ENCODE measurements around the gene SPOCK1.
"Not testable (repeated sequence)": the region's sequence is repeated elsewhere in the genome, so short reads cannot be mapped to it uniquely, and the experiment has no call there.

Gene SPOCK1

DNA sequence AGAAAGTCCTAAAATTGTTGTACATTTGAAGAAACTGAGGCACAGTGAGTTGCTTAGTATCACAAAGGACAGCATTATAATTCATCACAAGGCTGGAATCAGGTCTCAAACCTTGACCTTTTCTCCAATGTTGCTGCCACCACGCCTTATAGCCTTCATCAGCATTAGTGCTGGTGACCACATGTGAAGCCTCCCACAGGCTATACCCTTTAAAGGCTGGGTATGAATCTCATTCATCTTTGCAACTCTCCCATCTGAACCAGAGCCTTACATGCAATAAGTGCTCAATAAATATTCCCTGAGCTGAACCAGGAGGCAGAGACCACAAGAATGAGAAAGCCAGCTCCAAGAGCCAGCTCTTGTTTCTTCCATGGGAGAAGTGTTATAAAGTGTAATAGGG is 104.7 kb downstream of the SPOCK1 start:
- no peak for DNase-seq (ENCODE audit: low read depth)

GRCh38 chr5:137393196-137393993 is 105.7 kb downstream of the SPOCK1 start:
- DNase-seq (ENCODE audit: low read depth) = no peak

GRCh38 chr5:137392261-137392660 is 106.9 kb downstream of the SPOCK1 start:
- no peak for DNase-seq (ENCODE audit: low read depth)

- DNase-seq (ENCODE audit: low read depth) = not testable (repeated sequence)
Observed at GRCh38 chr5:137391044-137391443, 108.1 kb downstream of the SPOCK1 start.

DNA sequence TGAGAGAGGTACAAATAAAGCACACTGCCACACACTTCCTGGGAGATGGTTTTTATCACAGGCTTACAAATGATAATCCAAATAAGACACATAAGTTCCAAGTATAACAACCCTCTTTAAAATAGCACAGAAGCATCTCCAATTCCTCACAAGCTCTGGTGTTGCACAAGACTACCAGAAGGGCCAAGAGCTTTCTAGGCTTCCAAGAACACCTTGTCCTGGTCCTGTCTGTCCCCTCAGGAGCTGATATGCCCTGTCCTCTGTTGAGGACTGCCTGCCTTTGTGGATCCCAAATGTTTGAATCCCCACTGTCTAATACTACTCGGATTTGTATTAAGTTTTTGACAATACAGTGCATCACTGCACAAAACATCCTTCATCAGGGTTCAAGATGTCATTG is 110.1 kb downstream of the SPOCK1 start:
- DNase-seq (ENCODE audit: low read depth) = no peak

DNA sequence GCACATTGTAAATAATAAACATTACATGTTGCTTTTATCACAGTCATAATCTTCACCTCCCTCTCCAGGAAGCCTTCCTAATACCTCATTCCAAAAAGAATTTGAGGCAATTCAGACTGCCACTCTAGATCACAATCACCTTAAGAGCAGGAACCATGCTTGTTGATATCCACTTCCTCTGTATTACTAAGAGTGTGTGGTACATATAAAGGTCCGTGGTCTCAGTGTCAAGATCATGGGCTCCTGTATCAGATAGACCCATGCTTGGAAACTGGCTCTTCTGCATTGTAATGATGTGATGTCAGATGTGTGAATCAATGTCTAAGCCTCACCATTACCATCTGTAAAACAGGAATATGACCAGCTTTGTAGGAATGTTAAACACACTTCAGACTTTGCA is 114.1 kb downstream of the SPOCK1 start:
- DNase-seq (ENCODE audit: low read depth) = no peak

- no peak for DNase-seq (ENCODE audit: low read depth)
Observed at GRCh38 chr5:137383909-137384308, 115.2 kb downstream of the SPOCK1 start.

DNA sequence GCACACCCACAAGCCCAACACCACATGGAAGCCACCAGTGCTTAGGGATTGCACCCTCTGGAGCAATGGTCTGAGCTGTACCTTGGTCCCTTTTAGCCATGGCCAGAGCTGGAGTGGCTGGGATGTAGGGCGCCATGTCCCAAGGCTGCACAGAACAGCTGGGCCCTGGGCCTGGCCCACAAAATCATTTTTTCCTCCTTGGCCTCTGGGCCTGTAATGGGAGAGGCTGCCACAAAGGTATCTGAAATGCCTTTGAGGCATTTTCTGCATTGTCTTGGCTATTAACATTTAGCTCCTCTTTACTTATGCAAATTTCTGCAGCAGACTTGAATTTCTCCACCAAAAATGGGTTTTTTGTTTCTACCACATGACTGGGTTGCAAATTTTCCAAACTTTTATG is 117.6 kb downstream of the SPOCK1 start:
- no peak for DNase-seq (ENCODE audit: low read depth)

GRCh38 chr5:137379555-137380286 is 119.4 kb downstream of the SPOCK1 start:
- DNase-seq (ENCODE audit: low read depth) = no peak

- DNase-seq (ENCODE audit: low read depth) = no peak
Observed at GRCh38 chr5:137375741-137376526, 123.2 kb downstream of the SPOCK1 start.

- no peak for DNase-seq (ENCODE audit: low read depth)
Observed at GRCh38 chr5:137374110-137374714, 124.9 kb downstream of the SPOCK1 start.

DNA sequence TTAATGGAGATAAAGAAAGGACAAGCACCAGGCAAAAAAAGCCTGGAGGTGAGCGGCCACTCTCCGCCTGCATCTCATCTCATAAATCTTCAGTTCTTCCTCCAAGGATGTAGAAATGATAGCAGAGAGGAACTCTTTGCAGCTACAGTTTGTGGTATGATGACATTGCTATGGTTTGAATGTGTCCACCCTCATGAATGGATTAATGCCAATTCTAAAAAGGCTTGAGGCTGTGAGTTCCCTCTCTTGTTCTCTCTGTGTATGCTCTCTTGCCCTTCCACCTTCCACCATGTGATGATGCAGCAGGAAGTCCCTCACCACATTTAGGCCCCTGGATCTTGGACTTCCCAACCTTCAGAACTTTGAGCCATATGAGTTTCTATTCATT is 126.4 kb downstream of the SPOCK1 start:
- no peak for DNase-seq (ENCODE audit: low read depth)

- DNase-seq (ENCODE audit: low read depth) = no peak
Observed at GRCh38 chr5:137372016-137372772, 126.9 kb downstream of the SPOCK1 start.

DNA sequence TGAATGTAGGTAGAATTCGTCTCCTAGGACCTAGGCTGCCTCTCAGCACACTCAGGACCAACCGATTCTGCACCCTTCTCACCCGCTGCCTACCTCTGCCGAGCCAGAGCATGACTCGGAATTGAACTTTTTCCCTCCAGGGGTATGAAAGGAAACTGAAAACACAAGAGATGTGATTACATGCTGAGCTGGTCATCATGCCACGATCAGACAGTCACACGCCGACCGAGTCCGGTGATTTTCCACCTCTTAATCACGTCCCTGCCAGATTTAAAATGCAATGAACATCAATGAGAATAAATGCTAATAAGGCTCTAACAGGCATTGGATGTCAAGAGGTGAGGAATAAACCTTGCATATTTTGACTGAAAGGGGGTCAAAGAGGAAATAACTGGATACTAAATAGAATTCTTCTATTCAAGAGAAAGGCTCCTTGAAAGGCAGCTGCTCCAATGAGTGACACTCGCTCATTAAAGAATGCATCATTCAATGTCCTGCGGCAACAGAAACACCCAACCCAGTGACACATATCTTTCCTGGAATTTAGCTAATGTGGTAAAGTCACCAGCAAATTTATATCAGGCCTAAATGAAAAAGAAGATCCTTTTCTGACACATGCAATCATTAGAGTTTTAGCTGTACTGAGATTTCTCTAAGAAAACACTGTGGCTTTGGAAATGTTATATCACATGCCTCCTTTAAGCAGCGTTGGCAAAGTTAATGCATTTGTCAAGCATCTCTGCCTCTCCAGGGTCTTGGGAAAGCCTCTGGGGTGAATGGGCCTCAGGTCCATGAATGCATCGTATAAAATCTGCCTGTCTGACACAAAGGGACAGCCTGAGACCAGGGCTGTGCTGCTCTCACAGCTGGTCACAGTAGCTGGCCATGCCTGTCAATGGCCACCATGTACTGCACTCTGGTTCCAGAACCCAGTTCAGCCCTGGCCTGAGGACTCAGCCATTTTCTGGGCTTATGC is 128.7 kb downstream of the SPOCK1 start:
- no peak for DNase-seq (ENCODE audit: low read depth)

DNA sequence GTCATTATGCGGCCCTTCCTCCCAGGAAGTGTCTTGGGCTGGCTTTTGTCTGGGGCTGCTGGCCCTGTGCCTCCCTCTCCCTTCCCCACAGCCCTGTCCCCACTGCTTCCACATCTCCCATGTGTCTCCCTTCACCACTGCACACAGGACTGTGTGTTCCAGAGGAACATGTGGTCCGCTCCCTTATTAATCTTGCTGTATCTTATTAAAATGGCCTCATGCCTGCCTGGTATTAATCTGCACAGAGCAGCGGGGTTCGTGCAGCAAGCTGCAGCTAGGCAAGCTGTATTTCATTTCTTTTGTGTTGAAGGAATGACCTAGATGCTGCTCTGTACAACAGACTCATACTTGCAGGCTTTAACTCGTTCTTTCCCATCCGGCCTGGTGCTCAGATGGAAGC is 130.5 kb downstream of the SPOCK1 start:
- no peak for DNase-seq (ENCODE audit: low read depth)

DNA sequence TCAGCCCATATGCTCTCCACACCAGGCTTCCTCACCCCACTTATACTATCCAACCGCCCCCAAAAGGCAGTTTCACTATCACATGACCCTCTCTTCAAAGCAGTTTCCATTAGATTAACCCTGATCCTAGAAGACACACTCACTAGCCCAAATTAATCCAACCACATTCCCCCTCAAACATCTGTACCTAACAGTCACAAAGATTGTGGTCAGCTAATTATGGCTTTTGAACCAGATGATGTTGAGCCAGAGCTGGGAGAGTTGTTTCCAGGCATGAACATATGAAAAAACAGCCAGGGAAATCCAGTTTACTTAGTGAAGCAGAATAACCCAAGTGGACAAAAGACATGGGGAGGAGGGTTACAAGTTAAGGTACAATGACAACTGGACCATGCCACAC is 131.2 kb downstream of the SPOCK1 start:
- no peak for DNase-seq (ENCODE audit: low read depth)

DNA sequence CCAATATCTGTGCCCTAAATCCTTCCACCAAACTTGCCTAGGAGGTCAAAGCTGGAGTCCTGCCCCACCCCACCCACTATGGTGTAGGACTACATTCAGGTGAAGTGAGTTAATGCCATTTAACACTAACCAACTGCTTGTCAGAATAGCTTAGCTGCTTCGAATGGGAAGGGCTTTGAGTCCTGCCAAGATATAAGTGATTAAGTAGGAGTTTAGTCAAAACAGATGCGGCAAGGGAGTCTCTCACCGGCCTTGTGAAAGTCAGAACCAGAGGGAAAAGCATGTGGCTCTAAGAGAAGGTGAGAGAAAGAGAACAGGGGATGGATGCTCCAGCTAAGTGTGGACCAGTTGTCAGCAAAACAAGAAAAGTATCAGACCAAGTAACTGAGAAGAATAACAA is 132.6 kb downstream of the SPOCK1 start:
- no peak for DNase-seq (ENCODE audit: low read depth)

- no peak for DNase-seq (ENCODE audit: low read depth)
Observed at GRCh38 chr5:137365126-137365865, 133.8 kb downstream of the SPOCK1 start.

DNA sequence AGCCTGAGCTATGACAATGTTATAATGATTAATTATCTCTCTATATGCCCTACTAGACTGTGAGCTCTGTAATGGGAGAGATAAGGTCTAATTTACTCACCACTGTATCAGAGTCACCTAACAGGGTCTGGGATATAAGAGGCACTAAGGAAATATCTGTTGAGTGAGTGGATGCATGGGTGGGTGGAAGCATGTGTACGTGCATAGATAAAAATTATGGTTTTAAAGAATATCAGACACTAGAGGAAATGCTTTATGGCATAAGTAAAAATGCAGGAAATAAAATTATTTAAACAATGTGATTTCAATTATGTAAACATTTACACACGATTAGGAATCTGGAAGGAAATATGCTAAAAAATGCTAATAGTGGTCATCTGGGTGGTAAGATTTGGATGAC is 137.8 kb downstream of the SPOCK1 start:
- no peak for DNase-seq (ENCODE audit: low read depth)

DNA sequence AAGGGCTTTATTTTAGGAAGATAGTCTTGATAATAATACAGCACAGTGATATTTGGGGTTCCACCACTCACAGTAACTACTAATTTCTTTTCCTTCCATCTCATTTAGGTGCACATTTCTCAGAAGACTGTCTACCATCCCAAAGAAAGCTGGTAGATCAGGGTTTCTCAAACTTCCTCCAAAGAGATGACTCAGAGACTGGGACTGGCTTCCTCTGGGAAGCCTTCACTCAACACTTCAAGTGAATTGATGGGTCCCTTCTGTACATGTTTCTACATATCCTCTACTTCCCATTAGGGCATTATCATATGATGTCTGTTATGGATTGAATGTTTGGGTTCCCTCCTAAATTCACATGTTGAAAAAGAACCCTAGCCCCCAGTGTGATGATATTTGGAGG is 138.5 kb downstream of the SPOCK1 start:
- DNase-seq (ENCODE audit: low read depth) = no peak
